Lower lobe of right lung (tissue), 2 donors: Measurements from ENCODE around the gene GAS2L1. TPM values are rescaled to one million over a fixed set of nuclear protein-coding genes. Genes with fewer than 3 reads are reported as not detected.

Experiments
- ATAC-seq, 2 donors: fragments of 200-7000 bp; cut with Tn5 transposase; one replicate each; pipeline ENCODE4 v1.9.1; 2020 to 2022; ENCODE audit warnings: mild to moderate bottlenecking in 2 of 2, moderate library complexity in 2 of 2
- DNase-seq: peaks from one replicate; pipeline ENCODE4 v3.0.0-alpha.2; 2020
- H3K27ac ChIP-seq: fragments of 200-600 bp; one replicate; pipeline ENCODE4 v1.8.0; 2022
- H3K27me3 ChIP-seq: fragments of 200-600 bp; one replicate; pipeline ENCODE4 v1.8.0; 2022; ENCODE audit warnings: low read depth
- H3K36me3 ChIP-seq: fragments of 200-600 bp; one replicate; pipeline ENCODE4 v1.8.0; 2022; ENCODE audit warnings: mild to moderate bottlenecking
- H3K4me1 ChIP-seq: fragments of 200-600 bp; one replicate; pipeline ENCODE4 v1.8.0; 2022
- H3K4me3 ChIP-seq: fragments of 200-600 bp; one replicate; pipeline ENCODE4 v1.8.0; 2022; ENCODE audit warnings: mild to moderate bottlenecking
- H3K9me3 ChIP-seq: fragments of 200-600 bp; one replicate; pipeline ENCODE4 v1.8.0; 2022
- intact Hi-C: fragments of 100-400 bp; cut with DNase I; formaldehyde crosslinking; loops from one replicate; pipeline ENCODE4 v1.11.0; 2022
- total RNA-seq: library from RNA; stranded (reverse); fragmentation: NEBNext Ultra II Directional; extraction: Animal tissue kit (Norgen Biotek cat#: 25700); gene quantifications from one replicate; pipeline ENCODE4 v1.2.1, GENCODE V29; 2021
- TF ChIP-seq, protein P1 (sequence below): fragments of 200-600 bp; IDR thresholded peaks from one replicate; pipeline ENCODE4 v1.8.0; 2022; ENCODE audit warnings: antibody characterized with exemption, mild to moderate bottlenecking
- donor health status: DM: no; HTN: yes; CAD: no; lungs with severe emphysema.

The GAS2L1 gene
- total RNA-seq, 1 donor from 2014 or later, result 29.9 TPM

DNA sequence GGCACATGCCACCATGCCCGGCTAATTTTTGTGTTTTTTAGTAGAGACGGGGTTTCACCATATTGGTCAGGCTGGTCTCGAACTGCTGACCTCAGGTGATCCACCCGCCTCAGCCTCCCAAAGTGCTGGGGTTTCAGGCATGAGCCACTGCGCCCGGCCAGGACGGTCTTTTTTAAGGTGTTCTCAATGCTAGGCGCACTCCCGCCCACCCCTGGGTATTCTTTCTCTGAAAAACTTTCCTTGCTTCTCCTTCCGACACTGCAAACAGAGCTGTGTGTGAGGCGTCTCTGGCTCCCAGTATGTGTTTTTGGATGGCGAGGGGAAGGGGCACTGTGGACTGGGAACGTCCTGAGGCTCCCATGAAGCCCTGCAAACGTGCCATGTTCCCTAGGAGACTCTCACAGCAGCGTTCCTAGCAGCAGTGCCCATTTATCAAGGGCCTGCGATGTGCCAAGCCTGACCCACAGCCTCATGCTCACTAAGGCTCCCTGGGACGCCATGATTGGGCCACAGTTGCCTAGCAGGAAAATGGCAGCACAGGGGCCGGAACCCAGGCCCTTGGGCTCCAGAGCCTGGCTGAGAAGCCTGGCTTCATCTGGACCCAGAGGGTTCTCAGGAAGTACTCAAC lies 11.5 kb downstream of the GAS2L1 start:
- intact Hi-C loops, result no loop called here
- peaks cover 29% of the 10 kb centered on the region for H3K4me1 ChIP-seq
- H3K27me3 ChIP-seq, result peaks cover 37% of the 10 kb centered on the region
- no peaks in the 10 kb centered on the region for H3K36me3 ChIP-seq
- no peak overlapping the region for H3K27ac ChIP-seq
- ATAC-seq (no peak), DNase-seq (no peak)
- H3K4me3 ChIP-seq, result no peak overlapping the region
- H3K9me3 ChIP-seq, result no peaks in the 10 kb centered on the region
- TF ChIP-seq, protein P1, sequence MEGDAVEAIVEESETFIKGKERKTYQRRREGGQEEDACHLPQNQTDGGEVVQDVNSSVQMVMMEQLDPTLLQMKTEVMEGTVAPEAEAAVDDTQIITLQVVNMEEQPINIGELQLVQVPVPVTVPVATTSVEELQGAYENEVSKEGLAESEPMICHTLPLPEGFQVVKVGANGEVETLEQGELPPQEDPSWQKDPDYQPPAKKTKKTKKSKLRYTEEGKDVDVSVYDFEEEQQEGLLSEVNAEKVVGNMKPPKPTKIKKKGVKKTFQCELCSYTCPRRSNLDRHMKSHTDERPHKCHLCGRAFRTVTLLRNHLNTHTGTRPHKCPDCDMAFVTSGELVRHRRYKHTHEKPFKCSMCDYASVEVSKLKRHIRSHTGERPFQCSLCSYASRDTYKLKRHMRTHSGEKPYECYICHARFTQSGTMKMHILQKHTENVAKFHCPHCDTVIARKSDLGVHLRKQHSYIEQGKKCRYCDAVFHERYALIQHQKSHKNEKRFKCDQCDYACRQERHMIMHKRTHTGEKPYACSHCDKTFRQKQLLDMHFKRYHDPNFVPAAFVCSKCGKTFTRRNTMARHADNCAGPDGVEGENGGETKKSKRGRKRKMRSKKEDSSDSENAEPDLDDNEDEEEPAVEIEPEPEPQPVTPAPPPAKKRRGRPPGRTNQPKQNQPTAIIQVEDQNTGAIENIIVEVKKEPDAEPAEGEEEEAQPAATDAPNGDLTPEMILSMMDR, result no peak

DNA sequence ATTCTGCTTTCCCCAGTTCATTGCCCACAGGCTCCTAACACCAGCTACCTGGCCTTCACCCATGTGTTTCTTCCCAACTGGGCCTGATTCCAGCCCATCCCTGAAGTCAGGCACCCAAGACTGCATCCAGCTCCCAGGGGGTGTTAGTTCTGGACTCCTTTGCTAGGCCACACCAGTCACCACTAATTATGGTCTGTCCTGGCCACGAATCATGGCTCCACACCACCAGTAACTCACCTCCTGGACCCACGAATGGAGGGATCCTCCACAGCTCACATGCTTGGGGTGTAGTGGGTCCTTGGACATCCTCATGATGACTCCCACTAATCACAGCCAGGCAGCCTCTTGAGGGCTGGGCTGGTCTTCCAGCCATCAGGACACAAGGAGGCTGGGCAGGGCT lies 12.6 kb downstream of the GAS2L1 start:
- H3K9me3 ChIP-seq, result no peaks in the 10 kb centered on the region
- DNase-seq, result no peak
- H3K27me3 ChIP-seq, result peaks cover 26% of the 10 kb centered on the region
- intact Hi-C loops, result no loop called here
- H3K36me3 ChIP-seq, result no peaks in the 10 kb centered on the region
- no peak overlapping the region for H3K4me3 ChIP-seq
- no peak overlapping the region for H3K27ac ChIP-seq
- peaks cover 17% of the 10 kb centered on the region for H3K4me1 ChIP-seq
- TF ChIP-seq, protein P1, result no peak
- no peak for ATAC-seq

DNA sequence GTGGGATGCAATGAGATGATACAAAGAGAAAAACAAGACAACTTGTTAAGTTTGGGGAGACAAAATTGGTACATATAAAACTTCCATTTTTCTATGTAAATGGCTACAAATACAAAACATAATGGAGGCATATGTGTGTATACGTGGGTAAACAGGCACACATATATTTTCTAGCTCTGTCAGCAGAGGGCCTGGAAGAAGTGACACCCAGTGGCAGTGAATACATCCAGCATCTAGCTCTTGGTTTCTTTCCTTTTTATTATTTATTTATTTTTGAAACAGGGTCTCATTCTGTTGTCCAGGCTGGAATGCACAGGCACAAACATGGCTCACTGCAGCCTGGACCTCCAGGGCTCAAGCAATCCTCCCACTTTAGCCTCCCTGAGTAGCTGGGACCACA lies 14.1 kb downstream of the GAS2L1 start:
- DNase-seq (no peak), ATAC-seq (no peak)
- Histone ChIP-seq H3K27ac (no peak overlapping the region), H3K4me1 (peaks cover 6% of the 10 kb centered on the region), H3K9me3 (no peaks in the 10 kb centered on the region), H3K36me3 (no peaks in the 10 kb centered on the region), H3K27me3 (peaks cover 12% of the 10 kb centered on the region), H3K4me3 (no peak overlapping the region)
- intact Hi-C loops, result no loop called here
- TF ChIP-seq, protein P1, result no peak

DNA sequence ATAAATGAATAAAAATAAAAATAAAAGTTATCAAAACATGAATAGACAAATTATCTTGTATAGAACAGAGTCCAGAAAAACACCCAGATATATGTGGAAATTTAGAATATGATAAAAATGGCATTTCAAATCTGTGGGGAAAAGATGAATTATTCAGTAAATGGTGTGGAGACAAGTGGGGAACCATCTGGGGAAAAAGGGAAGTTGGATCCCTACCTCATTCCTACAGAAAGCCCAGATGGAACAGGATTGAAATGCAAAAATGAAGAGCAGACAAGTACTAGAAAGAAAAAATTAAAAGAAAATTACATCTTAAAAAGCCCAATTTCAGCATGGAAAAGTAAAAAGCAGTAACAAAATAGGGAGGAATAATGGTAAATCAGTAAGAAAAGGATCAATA lies 17.2 kb downstream of the GAS2L1 start:
- intact Hi-C loops, result no loop called here
- Histone ChIP-seq H3K27ac (no peak overlapping the region), H3K4me1 (no peaks in the 10 kb centered on the region), H3K9me3 (no peaks in the 10 kb centered on the region), H3K36me3 (peaks cover 24% of the 10 kb centered on the region), H3K4me3 (no peak overlapping the region), H3K27me3 (no peaks in the 10 kb centered on the region)
- no peak for ATAC-seq
- TF ChIP-seq, protein P1, result no peak
- DNase-seq, result no peak

DNA sequence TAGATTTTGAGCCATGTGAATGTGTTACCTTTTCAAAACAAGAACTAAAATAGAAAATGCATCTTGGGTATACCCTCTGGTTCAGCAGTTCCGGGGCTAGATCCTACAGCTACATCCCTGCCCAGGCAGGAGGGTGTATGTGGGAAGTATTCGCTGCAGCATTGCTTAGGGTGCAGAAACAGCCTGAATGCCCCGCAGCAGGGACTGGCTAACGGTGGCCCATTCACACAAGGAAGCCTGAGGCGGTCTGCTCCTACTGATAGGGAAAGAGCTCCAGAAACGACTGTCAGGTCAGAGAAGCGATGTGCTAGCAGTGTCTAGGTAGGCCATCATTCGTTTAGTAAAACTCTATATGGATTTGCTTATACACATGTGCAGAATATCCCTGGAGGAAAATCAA lies 18.9 kb downstream of the GAS2L1 start:
- no peak overlapping the region for H3K4me3 ChIP-seq
- no peaks in the 10 kb centered on the region for H3K27me3 ChIP-seq
- ATAC-seq (no peak), DNase-seq (no peak)
- H3K4me1 ChIP-seq, result no peaks in the 10 kb centered on the region
- no peaks in the 10 kb centered on the region for H3K9me3 ChIP-seq
- H3K27ac ChIP-seq, result no peak overlapping the region
- TF ChIP-seq, protein P1, result no peak
- peaks cover 41% of the 10 kb centered on the region for H3K36me3 ChIP-seq
- intact Hi-C loops, result no loop called here
